Activated CD4-positive, CD25-positive, alpha-beta regulatory T cell (primary cell): ENCODE data around the gene M1AP.

ENCODE experiments used
- DNase-seq, 4 experiments: peaks; one replicate each; lab custom pipeline; 2025; lab: John Stamatoyannopoulos, UW

The M1AP gene, protein sequence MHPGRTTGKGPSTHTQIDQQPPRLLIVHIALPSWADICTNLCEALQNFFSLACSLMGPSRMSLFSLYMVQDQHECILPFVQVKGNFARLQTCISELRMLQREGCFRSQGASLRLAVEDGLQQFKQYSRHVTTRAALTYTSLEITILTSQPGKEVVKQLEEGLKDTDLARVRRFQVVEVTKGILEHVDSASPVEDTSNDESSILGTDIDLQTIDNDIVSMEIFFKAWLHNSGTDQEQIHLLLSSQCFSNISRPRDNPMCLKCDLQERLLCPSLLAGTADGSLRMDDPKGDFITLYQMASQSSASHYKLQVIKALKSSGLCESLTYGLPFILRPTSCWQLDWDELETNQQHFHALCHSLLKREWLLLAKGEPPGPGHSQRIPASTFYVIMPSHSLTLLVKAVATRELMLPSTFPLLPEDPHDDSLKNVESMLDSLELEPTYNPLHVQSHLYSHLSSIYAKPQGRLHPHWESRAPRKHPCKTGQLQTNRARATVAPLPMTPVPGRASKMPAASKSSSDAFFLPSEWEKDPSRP

DNA sequence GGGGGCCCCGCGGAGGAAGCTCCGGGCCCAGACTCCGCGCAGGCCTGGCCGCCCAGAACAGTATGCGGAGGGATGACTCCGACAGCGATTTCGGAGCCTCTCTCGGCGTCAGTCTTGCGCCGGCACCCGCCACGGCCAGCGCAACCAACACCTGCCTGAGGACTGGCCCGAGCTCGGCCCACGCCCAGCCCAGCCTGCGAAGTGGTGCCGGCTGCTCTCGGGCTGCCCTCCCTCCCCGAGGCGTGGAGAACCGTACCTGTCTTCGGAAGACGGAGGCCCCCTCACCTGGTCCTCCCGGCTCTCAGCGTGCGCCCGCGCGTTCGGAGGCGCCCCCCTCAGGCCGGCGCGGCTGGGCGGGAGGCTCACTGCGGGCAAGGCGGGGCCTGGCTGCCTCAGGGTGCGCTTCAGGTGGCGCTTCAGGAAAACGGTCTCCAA, at the start of gene M1AP:
M1AP (minus strand) TSS at position 322 of the 435 bp plus-strand sequence. CDS start 8,055 bp downstream, outside the sequence.
- no peak for DNase-seq

DNA sequence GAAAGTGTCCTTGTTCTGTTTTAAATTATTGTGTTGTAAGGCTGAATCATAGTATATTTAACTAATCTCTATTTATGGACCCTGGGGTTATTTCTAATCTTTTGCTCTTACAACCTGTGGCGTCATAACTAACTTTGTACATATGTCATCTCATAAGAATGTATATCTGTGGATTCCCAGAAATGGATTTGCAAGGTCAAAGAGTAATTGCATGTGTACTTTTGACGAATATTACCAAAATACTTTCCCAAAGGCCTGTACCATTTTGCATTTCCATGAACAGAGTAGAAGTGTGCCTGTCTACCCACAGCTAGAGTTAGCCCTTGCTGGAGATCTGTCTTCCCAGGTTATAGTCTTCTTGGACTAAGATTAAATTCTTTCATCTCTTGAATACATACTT, 48.7 kb upstream of the M1AP start:
- DNase-seq, result no peak

DNA sequence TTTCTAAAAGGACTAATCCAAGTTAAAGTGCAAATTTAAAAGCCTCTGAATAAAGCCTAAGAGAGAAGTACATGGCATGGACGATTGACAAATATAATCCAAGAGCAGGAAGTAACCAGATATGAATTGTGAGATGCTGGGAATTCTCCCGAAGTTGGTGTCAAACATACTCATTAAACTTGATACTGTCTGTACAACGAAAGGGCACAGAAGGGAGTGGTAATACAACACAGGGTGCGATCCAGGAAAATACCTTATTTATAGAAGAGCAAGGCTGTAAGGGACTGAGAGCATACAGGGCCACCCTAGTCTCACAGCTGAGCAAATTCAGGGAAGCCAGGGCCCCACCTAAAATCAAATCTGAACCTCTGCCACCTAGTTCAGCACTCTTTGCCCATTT, 47.5 kb upstream of the M1AP start:
- DNase-seq, result no peak

DNA sequence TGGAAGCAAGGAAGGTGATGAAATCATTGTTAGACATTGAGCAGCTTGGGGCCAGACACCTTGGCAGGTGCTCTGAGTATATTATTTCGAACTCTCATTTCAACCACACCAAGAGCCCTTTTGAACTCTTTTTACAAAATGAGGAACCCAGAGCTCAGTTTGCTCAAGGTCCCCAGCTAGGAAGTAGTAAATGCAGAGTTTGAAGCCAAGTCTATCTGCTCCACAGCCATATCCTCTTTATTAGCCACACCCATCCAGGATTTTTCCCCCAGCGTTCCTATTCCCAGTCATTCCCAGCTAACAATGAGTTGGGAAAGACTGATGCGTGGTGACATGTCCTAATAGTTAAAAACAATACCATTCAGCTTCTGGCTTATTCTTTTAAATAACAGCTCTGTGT, 46.2 kb upstream of the M1AP start:
- DNase-seq, result no peak

DNA sequence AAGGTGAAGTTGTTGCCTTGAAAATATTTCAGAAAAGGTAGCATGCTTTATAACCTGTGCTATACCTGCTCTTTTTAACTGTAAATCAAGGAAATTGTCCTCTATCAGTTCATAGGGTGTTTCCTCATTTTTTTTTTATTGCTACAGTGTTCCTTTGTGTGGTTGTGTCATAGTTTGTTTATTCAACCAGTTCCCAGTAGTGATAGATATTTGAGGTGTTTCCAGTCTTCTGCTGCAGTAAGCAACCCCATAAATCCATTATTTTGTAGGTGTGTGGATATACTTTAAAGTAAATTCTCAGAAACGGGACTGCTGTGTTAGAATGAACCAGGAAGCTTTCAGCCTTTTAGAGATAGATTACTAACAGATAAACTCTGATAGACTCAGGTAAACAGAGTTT, 45.5 kb upstream of the M1AP start:
- DNase-seq, result no peak

DNA sequence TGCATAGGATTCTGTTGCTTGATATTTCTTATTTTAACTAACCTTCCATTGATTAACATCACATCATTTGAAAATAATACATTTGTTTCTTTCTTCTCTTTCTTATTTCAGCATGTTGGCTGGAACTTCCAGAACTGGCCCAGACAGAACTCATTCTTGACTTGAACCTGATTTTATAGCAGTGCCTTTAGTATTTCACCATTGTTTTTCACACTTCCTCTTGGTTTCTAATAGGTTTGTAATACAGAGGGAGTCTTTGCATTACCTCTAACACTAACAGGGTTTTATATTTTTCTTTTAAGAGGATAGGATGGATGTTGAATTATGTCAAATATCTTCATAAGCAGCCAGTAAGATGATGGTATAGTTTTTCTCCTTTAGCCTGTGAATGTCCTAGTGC, 45.1 kb upstream of the M1AP start:
- DNase-seq, result no peak

DNA sequence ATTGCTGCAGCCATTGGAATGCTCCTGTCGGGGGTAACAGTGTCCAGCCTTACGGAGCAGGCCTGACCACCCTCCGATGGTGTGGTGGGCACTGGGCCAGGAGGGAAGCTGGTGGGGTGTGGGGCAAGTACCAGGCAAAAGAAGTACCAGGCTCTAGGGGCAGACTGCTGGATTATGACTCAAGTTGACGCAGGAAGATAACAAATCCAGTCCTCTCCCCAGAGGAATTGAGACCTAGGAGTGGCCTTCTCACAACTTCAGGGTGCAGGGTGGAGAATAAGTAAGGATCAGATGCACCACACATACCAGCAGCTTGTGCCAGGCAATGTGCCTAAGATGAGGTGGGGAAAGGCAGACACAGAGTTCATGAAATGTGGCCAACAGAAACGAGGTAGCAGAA, 43.8 kb upstream of the M1AP start:
- DNase-seq, result no peak

DNA sequence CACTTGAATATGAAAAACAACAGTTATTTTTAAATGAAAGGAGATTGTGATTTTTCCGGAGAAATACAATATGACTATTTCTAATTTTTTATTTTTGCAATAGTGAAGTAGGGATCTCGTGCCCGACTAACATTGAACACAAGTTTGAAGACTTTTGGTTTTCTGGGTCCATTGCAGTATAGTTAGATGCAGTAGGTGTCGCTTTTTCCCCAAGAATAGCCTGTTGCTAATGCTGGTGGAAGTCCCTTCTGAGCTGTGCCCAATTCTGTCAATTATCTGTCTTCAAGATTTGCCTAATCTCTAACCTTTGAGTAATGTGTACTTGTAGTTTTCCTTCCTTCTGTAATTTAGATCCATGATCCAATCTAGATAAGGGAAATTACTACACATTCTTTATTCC, 42.4 kb upstream of the M1AP start:
- no peak for DNase-seq

DNA sequence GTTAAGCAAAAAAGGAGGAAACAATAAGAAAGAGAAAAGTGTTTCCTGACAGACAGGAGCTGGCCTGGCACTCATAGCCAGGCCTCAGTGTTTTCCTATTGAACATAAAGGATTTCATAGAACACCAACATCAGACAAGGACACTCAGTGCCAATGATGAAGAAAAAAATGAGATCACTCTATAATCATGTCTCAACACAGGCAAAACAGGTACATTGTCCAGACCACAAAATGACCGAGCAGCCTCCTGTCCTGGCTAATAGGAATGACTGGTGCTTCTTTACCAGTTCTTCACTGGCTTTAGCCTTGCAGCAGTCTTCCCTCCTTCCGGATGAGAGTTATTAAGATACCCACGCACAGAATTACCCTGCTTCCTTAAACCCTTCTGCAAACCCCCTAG, 41.5 kb upstream of the M1AP start:
- no peak for DNase-seq

DNA sequence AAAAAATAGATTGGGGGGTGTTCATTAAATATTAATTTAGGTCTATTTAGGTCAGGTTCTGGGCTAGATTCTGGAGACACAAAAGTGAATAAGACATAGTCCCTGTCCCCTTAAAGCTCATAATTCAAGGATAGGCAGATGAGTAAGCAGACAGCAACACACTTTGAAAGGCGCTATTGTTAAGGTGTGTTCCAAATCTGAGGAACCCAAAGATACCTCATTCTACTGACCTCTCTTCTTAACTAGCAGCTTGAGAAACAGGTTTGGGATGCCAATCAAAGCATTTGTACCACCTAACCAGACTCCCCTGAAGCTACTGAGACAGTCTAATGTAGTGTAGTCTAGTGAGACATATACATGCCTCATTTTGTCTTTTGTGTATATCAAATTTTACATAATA, 40.8 kb upstream of the M1AP start:
- no peak for DNase-seq

DNA sequence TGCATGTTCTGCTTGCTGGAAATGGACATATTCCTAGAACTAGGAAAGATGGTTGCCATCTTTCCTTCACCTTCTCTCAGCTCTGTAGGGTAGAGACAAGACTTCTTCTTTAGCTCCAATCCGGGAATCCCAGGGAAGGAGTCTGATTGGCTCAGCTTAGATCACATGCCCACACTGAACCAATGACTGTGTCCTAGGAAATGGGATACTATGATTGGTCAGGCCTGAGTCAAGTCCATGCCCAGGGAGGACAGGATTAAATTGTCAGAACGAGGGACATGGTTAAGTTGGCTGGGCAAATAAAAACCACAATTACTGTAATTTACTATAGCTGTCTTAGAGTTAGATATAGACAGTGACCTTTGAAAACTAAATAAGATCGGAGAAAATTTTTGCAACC, 37.3 kb upstream of the M1AP start:
- DNase-seq, result no peak

DNA sequence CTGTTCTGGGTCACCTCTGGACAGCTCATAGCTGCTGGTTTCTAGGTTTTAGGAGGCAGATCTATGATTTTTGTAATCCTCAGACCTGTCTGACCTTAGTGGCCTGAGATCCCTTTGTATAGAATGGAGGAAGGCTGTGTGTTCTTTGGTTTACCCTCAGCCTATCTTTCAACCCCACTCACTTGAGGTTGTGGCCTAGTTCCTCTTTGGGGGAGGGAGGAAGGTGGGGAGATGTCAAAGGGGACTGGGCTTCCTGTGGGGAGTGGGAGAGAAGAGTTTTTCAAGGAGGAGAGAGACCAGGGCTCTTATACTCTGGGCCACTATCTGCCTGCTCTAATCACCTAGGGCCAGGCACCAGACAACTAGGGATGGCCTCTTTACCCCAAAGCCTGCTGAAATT, 34.4 kb upstream of the M1AP start:
- DNase-seq, result no peak

DNA sequence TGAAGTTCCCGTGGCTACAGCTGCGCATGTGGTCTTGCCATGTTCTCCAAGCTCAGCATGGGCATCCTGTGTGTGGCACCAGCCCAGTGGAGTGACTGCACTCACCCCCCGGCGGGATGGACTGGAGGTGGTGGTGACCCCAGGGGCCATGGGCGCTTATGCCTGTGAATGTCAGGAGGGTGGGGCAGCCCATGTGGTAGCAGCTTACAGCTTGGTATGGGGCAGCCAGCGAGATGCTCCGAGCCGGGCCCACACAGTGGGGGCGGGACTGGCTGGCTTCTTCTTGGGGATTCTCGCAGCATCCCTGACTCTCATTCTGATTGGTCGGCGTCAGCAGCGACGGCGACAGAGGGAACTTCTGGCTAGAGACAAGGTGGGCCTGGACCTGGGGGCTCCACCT, 31.5 kb upstream of the M1AP start:
- DNase-seq, result no peak

DNA sequence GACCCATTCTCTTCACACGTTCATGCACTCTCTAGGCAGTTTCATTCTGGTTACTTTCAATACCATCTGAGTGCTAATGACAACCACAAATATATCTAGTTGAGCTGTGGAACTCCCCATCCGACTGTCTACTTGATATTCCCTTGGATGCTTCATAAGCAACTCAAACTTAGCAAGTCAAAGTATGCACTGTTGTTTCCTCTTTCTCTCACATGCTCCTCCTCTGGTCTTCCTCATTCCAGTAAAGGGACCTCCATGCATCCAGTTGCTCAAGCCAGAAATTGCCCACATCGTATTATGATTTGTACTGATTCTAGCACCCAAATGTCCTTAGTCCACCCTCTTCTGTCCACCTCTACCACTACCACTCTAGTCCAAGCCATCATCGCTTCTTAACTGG, 28.2 kb upstream of the M1AP start:
- no peak for DNase-seq

DNA sequence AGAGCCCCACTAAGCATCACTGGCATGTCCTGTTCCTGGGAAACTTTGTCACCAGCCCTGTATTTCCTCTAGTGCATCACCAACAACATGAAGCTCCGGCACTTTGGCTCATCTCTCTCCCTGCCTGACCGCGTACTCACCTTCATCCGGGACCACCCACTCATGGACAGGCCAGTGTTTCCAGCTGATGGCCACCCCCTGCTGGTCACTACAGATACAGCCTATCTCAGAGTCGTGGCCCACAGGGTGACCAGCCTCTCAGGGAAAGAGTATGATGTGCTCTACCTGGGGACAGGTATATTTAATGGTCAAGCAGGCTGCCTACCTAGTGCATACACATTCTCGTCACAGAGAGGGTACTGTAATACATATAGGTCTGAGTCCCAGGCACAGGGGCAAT, 27.0 kb upstream of the M1AP start:
- DNase-seq, result no peak

DNA sequence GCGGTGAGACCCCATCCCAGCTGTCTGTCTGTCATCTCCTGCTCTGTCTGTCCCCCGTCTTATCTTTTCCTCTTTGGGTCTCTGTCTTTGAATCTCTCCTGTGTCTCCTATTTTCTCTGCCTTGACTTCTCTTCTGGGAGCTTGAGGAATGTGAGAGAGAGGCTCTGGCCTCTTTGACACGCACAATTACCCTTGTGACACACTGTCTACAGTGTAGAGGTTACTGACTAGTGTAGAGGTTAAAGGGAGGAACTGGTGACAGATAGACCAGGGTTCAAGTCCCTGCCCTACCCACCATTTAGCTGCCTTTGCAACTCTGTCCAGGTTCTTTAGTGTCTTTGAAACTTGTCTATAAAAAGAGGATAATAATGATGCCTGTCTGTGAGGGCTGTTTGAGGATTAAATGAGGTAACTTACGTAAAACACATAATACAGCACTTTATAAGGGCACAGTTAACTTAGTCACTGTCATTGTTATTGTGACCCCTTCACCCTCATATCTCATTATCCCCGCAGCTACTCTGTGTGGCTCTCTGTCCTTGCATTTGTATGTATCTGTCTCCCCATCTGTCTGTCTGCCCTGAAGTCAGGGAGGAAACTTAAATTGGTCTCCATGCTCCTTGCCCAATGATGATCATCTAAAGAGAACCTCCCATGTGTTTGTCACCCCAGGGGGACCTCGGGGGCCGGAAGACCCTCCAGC, 25.8 kb upstream of the M1AP start:
- no peak for DNase-seq

DNA sequence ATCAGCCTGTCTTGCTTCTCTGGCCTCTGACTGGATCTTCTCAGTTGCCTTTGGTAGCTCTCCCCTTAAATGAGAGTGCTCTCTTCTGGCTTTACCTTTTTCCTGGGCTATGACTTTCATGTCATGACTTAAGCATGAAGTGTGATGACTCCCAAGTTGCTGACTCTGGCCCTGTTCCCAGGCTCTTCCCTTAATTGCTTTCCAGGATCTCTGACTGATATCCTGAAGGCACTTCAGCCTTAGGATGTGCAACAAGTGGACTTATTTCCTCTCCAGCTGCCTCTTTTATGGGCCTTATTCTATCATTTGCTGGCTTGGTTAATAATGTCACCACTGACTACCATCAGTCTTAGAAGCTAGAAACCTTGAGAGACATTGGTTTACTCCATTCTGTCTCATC, 23.3 kb upstream of the M1AP start:
- no peak for DNase-seq

DNA sequence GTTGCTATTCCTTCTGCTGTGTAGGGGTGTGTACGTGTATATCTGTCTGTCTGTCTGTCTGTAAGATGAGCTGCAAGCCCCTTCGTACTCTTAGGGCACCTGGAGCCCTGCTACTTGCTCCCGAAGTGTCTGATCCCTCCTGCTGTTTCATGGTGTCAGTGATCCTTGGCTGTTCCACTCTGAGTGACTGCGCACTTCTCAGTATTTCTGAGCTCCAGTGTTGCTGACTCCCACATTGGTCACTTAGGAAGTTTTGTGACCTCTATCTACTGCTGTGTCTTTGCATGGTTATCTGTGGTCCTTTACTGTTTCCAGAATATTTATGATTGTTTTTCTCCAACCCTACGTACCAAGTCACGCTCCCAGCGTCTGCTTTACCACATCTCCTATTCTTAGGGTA, 22.1 kb upstream of the M1AP start:
- no peak for DNase-seq

DNA sequence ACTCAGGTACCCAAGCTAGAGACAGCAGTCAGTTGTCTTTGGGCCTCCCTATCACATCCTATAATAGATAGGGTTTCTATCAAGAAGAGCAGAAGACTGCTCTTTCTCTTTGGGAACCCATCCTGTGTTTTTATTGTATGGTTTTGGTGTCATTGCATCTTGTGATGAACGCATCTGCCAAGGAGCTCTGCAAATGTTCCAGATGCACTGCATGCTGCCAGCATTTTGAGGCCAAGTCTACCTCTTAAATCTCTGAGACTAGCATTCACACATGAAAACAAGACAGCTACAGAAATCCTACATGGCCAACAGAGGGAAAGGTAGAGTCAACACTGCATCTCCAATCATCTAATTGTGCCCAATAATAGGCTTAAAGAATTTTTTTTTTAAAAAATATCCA, 20.0 kb upstream of the M1AP start:
- no peak for DNase-seq

DNA sequence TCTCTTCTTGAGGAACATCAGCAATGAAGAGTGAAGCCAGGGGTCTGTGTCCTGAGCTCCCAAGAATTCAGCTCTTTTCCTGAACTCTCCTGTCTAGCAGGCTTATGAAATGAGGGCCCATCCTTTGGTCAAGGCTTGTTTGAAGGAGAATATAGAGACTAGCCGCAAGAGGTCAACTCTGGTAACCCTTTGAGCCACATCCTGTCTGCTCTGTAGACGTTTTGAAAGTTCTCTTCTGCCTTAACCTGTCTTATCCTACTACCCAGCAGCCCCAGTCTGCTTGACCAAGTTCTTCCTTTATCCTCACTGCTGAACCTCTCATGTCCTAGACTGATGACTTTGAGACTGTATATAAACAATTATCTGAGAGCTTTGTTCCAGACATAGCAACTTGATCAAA, 11.3 kb upstream of the M1AP start:
- no peak for DNase-seq

DNA sequence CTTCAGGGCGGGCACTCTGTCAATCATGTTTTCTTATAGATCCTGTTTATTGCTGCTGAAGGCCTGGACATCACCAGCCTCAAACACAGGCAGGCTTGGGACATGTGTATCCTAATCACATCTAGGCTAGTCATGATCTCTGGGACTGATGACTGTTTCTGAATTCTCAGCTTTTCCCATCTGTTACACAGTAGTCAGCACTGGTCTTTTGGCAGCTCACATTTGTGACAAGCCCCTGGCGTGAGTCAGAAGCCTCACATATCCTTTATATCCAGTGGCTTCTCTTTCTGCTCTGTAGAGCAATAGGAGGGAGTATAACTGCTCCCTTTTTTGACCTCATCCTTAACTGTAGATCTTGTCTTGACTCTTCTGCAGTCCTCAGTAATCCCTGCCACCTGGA, 10.4 kb upstream of the M1AP start:
- no peak for DNase-seq

DNA sequence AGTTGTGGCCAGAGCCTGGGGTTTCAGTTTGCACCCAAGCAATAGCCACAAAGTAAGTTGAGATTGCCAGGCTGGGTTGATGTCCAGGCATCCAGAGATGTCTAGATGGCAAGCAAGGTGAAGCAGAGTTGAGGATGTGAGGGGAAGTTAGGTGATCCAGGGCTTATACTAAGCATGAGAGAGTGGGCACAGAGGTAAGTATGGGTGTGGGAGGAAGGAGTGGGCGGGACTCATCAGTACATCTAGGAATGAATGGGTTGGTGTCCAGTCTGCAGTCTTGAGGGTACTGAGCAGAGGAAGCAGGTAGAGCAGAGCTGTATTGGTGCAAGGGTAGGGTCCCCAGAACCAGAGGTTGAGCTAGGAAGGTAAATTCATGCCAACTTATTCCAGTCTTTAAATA, 7.4 kb upstream of the M1AP start:
- no peak for DNase-seq
